DOHH2 (cell line): ENCODE results near the gene RRBP1.

Experiments
- H3F3A ChIP-seq: fragments of 200-600 bp; sonication (generic), shearing (Covaris generic); 2 replicates; pipeline ENCODE4 v1.6.0; 2016; ENCODE audit warnings: antibody characterized with exemption, mild to moderate bottlenecking; ENCODE audit not compliant: control insufficient read depth, insufficient read depth
- H3K27ac ChIP-seq: fragments of 200-600 bp; sonication (generic); 2 replicates; pipeline ENCODE4 v1.5.1; 2014; ENCODE audit warnings: low read depth, mild to moderate bottlenecking, low read length, moderate library complexity
- H3K27me3 ChIP-seq: fragments of 200-600 bp; sonication (generic); 2 replicates; pipeline ENCODE4 v1.6.1; 2014; ENCODE audit warnings: mild to moderate bottlenecking, low read length, mixed read lengths; ENCODE audit not compliant: control insufficient read depth
- H3K36me3 ChIP-seq: fragments of 200-600 bp; sonication (generic); 2 replicates; pipeline ENCODE4 v1.6.1; 2014; ENCODE audit warnings: mild to moderate bottlenecking, low read length, moderate library complexity, mixed read lengths; ENCODE audit not compliant: control insufficient read depth
- H3K4me1 ChIP-seq: fragments of 200-600 bp; sonication (generic); 2 replicates; pipeline ENCODE4 v1.6.1; 2014; ENCODE audit warnings: mild to moderate bottlenecking, low read length, mixed read lengths; ENCODE audit not compliant: control insufficient read depth
- H3K4me2 ChIP-seq: fragments of 200-600 bp; sonication (generic); 2 replicates; pipeline ENCODE4 v1.6.0; 2014; ENCODE audit warnings: mild to moderate bottlenecking, low read length, moderate library complexity
- H3K4me3 ChIP-seq: fragments of 200-600 bp; sonication (generic); 2 replicates; pipeline ENCODE4 v1.5.1; 2014; ENCODE audit warnings: mild to moderate bottlenecking, low read length, mixed read lengths
- H3K79me2 ChIP-seq: fragments of 200-600 bp; sonication (generic); 2 replicates; pipeline ENCODE4 v1.6.1; 2014; ENCODE audit warnings: mild to moderate bottlenecking, low read length, mixed read lengths; ENCODE audit not compliant: control insufficient read depth
- H3K9me2 ChIP-seq: fragments of 200-600 bp; sonication (generic); replicated peaks from 2 replicates; pipeline ENCODE4 v1.6.1; 2014; ENCODE audit warnings: mild to moderate bottlenecking, low read length, mixed read lengths; ENCODE audit not compliant: control insufficient read depth
- H3K9me3 ChIP-seq: fragments of 200-600 bp; sonication (generic); 2 replicates; pipeline ENCODE4 v1.6.1; 2014; ENCODE audit warnings: antibody characterized with exemption, low read length, mixed read lengths; ENCODE audit not compliant: control insufficient read depth, insufficient read depth
- H4K20me1 ChIP-seq: fragments of 200-600 bp; sonication (generic); 2 replicates; pipeline ENCODE4 v1.6.0; 2014; ENCODE audit warnings: low read depth, mild to moderate bottlenecking, antibody characterized with exemption, low read length, moderate library complexity; ENCODE audit not compliant: control insufficient read depth, insufficient read depth
- EZH2phosphoT487 ChIP-seq: fragments of 200-600 bp; sonication (generic); IDR thresholded peaks from 2 replicates; pipeline ENCODE4 v1.6.1; 2017; ENCODE audit warnings: borderline replicate concordance, mild to moderate bottlenecking, antibody characterized with exemption, low read length, moderate library complexity, mixed read lengths
- TF ChIP-seq, protein P1 (sequence below): fragments of 200-600 bp; sonication (generic); IDR thresholded peaks from one replicate; pipeline ENCODE4 v1.5.1; 2014; ENCODE audit warnings: antibody characterized with exemption, mild to moderate bottlenecking, low read depth, low read length; ENCODE audit not compliant: poor library complexity, severe bottlenecking

The RRBP1 gene

DNA sequence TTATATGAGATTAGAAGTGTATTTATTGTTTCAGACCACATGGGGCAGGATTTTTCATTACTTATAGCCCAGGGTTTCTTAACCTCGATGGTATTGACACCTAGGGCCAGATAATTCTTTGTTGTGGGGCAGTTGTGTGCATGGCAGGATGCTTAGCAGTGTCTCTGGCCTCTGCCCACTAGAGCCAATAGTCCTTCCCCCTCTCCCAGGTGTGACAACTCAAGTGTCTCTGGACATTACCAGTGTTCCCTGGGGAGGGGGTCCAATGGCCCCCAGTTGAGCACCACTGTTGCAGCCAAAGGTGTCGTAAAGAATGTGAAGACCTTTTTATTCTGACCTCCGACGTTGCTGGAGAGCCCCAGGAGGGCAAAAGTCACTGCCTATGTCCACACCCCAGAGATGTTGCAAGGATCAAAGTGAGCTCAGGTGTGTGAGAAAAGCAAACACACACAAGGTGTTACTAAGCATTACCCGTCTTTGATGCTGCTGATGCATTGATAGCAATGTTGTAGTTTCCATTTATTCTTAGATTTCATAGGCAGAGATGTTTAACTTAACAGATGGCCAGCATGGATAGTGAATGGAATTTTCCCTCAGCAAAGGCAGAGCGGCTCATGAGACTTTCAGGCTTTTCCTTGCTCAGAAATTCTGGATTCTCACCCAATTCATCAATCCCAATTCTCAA, 39.9 kb upstream of the RRBP1 start:
- H3K79me2 ChIP-seq = no peaks in the 10 kb centered on the region
- H3K4me1 ChIP-seq = peaks cover 4% of the 10 kb centered on the region; the same call in 1 of the 2 replicates
- H3K9me3 ChIP-seq = no peaks in the 10 kb centered on the region
- no peaks in the 10 kb centered on the region for H3K9me2 ChIP-seq
- H3K36me3 ChIP-seq = no peaks in the 10 kb centered on the region
- no peak overlapping the region for H3K4me2 ChIP-seq
- TF ChIP-seq, protein P1, sequence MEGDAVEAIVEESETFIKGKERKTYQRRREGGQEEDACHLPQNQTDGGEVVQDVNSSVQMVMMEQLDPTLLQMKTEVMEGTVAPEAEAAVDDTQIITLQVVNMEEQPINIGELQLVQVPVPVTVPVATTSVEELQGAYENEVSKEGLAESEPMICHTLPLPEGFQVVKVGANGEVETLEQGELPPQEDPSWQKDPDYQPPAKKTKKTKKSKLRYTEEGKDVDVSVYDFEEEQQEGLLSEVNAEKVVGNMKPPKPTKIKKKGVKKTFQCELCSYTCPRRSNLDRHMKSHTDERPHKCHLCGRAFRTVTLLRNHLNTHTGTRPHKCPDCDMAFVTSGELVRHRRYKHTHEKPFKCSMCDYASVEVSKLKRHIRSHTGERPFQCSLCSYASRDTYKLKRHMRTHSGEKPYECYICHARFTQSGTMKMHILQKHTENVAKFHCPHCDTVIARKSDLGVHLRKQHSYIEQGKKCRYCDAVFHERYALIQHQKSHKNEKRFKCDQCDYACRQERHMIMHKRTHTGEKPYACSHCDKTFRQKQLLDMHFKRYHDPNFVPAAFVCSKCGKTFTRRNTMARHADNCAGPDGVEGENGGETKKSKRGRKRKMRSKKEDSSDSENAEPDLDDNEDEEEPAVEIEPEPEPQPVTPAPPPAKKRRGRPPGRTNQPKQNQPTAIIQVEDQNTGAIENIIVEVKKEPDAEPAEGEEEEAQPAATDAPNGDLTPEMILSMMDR = peak; percentile 44
- no peak for TF ChIP-seq EZH2phosphoT487
- peaks cover 14% of the 10 kb centered on the region for H3K27me3 ChIP-seq
- no peaks in the 10 kb centered on the region for H4K20me1 ChIP-seq
- H3F3A ChIP-seq = no peaks in the 10 kb centered on the region
- H3K27ac ChIP-seq = no peak overlapping the region
- no peak overlapping the region for H3K4me3 ChIP-seq

DNA sequence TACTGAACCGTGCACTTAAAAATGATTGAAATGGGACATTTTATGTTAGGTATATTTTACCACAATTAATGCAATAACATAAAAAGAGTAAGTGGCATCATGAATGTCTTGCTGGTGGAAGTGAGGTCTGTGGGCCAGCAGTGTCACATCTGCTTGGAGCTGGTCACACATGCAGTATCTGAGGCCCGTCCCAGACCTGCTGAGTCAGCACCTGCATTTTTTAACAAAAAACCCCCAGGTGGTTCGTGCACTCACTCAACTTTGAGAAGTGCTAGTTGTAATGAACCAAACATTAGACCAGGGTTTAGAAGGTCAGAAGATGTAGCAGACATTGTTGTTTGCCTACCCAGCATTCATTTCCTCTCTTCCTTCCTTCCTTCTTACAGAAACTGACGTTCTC, 38.7 kb upstream of the RRBP1 start:
- peaks cover 4% of the 10 kb centered on the region; the same call in 1 of the 2 replicates for H3K4me1 ChIP-seq
- H3K79me2 ChIP-seq = no peaks in the 10 kb centered on the region
- no peak overlapping the region for H3K27ac ChIP-seq
- H3K9me3 ChIP-seq = no peaks in the 10 kb centered on the region
- TF ChIP-seq EZH2phosphoT487 = no peak
- TF ChIP-seq, protein P1 = no peak
- H3K27me3 ChIP-seq = peaks cover 15% of the 10 kb centered on the region
- no peak overlapping the region for H3K4me2 ChIP-seq
- no peak overlapping the region for H3K4me3 ChIP-seq
- H3K36me3 ChIP-seq = no peaks in the 10 kb centered on the region
- no peaks in the 10 kb centered on the region for H4K20me1 ChIP-seq
- no peaks in the 10 kb centered on the region for H3K9me2 ChIP-seq
- no peaks in the 10 kb centered on the region for H3F3A ChIP-seq

DNA sequence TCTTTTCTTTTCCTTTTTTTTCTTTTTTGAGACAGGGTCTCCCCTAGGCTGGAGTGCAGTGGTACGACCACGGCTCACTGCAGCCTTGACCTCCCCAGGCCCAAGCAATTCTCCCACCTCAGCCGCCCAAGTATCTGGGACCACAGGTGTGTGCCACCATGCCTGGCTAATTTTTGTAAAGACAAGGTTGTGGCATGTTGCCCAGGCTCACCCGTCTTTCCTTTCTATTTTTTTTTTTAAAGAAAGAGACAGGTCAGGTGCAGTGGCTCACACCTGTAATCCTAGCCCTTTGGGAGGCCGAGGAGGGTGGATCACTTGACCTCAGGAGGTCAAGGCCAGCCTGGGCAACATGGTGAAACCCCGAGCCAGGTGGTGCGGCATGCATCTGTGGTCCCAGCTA, 34.3 kb upstream of the RRBP1 start:
- Histone ChIP-seq H3K9me2 (no peaks in the 10 kb centered on the region), H3K4me1 (peaks cover 4% of the 10 kb centered on the region; the same call in 1 of the 2 replicates), H3K79me2 (no peaks in the 10 kb centered on the region), H3K36me3 (no peaks in the 10 kb centered on the region), H3K4me2 (no peak overlapping the region), H3K27me3 (peaks cover 15% of the 10 kb centered on the region), H3K9me3 (no peaks in the 10 kb centered on the region), H3K27ac (no peak overlapping the region), H4K20me1 (no peaks in the 10 kb centered on the region), H3K4me3 (no peak overlapping the region), H3F3A (no peaks in the 10 kb centered on the region)
- TF ChIP-seq, protein P1 = no peak
- no peak for TF ChIP-seq EZH2phosphoT487
